NCI-H2227 (cell line): Measurements from ENCODE around the gene RBFOX1.
"Not testable (repeated sequence)": the region's sequence is repeated elsewhere in the genome, so short reads cannot be mapped to it uniquely, and the experiment has no call there.

Source experiments
- DNase-seq: peaks from one replicate; lab custom pipeline; 2025; ENCODE audit not compliant: unreplicated experiment; lab: John Stamatoyannopoulos, UW

The RBFOX1 gene

GRCh38 chr16:7452090-7452489, 119.4 kb downstream of the RBFOX1 start:
- no peak for DNase-seq

GRCh38 chr16:7456211-7456610, 123.6 kb downstream of the RBFOX1 start:
- DNase-seq: no peak

- no peak for DNase-seq
Measured at GRCh38 chr16:7458144-7458543, 125.5 kb downstream of the RBFOX1 start.

- no peak for DNase-seq
Measured at GRCh38 chr16:7470344-7470743, 137.7 kb downstream of the RBFOX1 start.

- DNase-seq: no peak
Measured at GRCh38 chr16:7471268-7471667, 138.6 kb downstream of the RBFOX1 start.

- DNase-seq: no peak
Measured at GRCh38 chr16:7482032-7482431, 149.4 kb downstream of the RBFOX1 start.

GRCh38 chr16:7482596-7483290, 150.1 kb downstream of the RBFOX1 start:
- no peak for DNase-seq

- DNase-seq: peak; percentile 51
Measured at GRCh38 chr16:7487574-7488323, 155.1 kb downstream of the RBFOX1 start.

- DNase-seq: no peak
Measured at GRCh38 chr16:7492122-7492521, 159.5 kb downstream of the RBFOX1 start.

- DNase-seq: no peak
Measured at GRCh38 chr16:7493133-7493532, 160.5 kb downstream of the RBFOX1 start.

- no peak for DNase-seq
Measured at GRCh38 chr16:7497691-7498090, 165.0 kb downstream of the RBFOX1 start.

GRCh38 chr16:7501868-7502267, 169.2 kb downstream of the RBFOX1 start:
- no peak for DNase-seq

GRCh38 chr16:7502591-7503157, 170.0 kb downstream of the RBFOX1 start:
- DNase-seq: not testable (repeated sequence)

- DNase-seq: no peak
Measured at GRCh38 chr16:7503666-7504065, 171.0 kb downstream of the RBFOX1 start.

- DNase-seq: no peak
Measured at GRCh38 chr16:7504844-7505243, 172.2 kb downstream of the RBFOX1 start.

- DNase-seq: no peak
Measured at GRCh38 chr16:7505495-7505894, 172.8 kb downstream of the RBFOX1 start.

- DNase-seq: no peak
Measured at GRCh38 chr16:7506363-7506762, 173.7 kb downstream of the RBFOX1 start.

- DNase-seq: no peak
Measured at GRCh38 chr16:7508656-7509055, 176.0 kb downstream of the RBFOX1 start.

GRCh38 chr16:7509963-7510601, 177.4 kb downstream of the RBFOX1 start:
- DNase-seq: peak; percentile 53

- no peak for DNase-seq
Measured at GRCh38 chr16:7511549-7512260, 179.1 kb downstream of the RBFOX1 start.

- DNase-seq: no peak
Measured at GRCh38 chr16:7512503-7512902, 179.9 kb downstream of the RBFOX1 start.
